GM18508 (cell line): Measurements from ENCODE around the gene EPHX1.
"Not testable (repeated sequence)": the region's sequence is repeated elsewhere in the genome, so short reads cannot be mapped to it uniquely, and the experiment has no call there.

Source experiments
- ATAC-seq: cut with Tn5 transposase; IDR thresholded peaks from one replicate; pipeline ENCODE4 v1.9.1; 2021; ENCODE audit warnings: moderate number of reproducible peaks; ENCODE audit not compliant: insufficient read depth, unreplicated experiment

The EPHX1 gene

DNA sequence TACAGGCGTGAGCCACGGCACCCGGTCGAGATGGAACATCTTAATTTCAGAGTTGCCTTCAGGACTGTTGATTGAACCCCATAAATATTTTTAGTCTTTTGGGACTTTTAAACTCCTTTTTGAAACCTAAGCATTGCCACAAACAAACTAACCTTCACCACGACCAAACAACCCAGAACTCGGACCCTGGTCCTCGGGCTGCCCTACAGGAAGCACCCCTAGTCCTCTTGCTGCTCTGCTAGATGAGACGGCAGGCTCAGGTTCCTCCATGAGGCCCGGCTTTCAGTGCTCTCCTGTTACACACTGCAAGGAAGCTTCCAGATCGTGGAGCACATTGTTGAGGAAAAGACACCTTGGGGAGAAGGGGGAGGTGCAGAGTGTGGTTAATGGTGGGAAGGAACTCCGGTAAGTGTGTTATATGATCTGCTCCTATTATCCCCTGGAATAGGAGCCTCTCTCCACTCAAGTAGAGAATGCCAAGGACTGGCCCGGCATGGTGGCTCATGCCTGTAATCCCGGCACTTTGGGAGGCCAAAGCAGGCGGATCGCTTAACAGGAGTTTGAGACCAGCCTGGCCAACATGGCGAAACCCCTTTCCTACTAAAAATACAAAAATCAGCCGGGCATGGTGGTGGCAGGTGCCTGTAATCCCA, 5.7 kb downstream of the EPHX1 start:
- no peak for ATAC-seq

DNA sequence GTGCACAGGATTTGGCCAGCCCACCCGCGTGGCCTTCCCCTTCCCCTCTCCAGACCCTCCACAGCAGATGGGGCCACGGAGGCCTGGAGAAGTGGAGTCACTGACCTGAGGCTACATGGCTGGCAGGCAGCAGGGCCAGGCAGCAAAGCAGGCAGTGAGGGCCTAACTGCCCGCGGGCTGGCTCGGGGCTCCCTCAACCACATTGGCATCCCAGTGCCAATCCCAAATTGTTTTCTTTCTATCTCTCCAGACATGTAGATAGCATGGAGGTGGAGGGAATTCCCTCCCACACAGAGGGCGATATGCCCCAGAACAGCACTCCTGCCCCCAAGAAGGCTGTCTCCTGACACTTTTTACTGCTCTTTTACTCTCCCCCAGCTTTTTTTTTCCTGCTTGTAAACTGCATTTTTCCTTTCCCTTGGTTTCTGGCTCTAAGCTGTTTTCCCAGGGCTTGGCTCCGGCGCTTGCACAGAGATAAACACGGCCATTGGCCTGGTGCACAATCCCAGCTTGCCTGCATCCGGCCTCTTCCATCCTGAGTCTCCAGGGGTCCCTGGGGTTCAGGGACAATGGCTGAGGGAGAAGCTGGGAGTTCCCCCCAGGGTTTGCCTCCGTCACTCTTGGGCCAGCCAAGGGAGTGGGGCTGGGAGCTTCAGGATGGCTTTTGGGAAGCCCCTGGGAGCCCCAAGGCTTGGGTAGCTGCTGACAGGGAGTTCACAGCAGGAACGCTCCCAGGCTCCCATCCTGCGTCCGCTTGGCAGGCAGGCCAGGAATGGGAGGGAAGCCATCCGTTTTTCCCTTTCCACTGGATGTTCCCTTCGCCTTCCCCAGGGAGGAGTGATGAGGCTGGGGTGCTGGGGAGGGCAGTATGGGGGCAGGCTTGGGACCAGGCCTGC, 7.0 kb downstream of the EPHX1 start:
- no peak for ATAC-seq

DNA sequence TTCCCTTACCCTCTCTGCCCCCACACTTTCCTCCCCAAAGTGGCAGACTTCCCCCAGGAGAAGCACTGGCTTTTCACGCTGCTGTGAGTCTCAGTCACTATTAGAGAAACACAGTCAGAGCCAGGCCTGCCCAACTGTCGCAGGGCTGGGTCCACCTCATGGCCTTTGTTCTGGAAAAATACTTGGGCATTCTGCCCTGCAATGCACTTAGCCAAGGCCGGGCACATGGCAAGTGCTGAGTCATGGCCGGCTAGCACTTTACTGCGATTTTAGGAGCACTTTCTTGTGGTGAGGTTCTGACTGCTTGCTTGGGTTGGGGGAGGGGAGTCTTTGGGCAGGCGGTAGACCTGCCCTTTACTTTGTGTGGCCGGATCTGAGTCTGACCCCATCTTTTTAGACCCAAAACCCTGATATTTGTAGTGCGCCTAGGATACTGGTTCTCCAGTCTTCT, 7.7 kb downstream of the EPHX1 start:
- no peak for ATAC-seq

DNA sequence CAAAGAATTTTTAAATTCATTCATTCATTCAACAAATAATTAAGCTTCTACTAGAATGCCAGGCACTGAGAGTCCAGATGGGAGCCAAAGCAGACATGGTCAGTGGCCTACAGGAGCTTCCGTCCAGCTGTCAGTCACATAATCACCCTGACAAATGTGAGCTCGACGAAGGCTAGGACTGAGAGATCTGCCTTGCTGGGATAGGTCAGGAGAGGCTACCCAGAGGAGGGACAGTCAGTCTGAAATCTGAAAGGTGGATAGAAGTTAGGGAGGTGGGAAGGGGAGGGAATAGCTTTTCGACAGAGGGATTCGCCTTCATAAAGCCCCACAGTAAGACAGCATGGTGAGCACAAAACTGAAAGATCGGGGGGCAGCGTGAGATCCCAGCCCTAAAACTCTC, 8.3 kb downstream of the EPHX1 start:
- no peak for ATAC-seq

DNA sequence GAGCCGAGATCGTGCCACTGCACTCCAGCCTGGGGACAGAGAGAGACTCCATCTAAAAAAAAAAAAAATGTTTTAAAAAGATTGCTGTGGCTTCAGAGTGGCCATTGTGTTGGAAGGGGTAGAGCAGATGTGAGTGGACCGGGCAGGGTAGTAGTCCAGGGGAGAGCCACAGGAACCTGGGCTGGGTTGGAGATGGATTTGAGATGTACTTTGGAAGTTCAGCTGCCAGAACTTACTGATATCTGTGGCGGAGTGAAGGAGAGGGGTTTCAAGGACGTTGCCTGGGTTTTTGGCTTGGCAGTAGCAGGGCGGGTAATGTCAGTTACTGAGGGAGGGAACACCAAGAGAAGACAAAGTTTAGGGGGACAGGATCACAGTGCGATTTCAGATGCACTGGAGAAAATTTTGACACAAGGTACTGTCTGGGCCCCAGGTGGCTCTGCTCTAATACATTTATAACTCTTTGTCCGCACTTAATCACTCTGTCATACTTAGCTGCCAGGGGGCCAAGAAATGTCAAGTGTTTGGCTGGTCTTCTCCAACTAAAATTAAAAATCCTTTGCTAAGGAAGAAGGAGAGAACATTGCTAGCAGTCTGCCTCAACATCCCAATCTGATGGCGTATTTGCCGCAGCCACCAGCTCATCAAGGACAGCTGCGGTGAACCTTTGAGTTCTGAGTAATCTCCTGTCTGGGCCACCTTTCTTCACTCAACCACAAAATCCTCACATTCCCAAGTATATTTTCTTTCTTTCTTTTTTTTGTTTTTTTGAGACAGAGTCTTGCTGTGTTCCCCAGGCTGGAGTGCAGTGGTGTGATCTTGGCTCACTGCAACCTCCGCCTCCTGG, 9.6 kb downstream of the EPHX1 start:
- no peak for ATAC-seq

DNA sequence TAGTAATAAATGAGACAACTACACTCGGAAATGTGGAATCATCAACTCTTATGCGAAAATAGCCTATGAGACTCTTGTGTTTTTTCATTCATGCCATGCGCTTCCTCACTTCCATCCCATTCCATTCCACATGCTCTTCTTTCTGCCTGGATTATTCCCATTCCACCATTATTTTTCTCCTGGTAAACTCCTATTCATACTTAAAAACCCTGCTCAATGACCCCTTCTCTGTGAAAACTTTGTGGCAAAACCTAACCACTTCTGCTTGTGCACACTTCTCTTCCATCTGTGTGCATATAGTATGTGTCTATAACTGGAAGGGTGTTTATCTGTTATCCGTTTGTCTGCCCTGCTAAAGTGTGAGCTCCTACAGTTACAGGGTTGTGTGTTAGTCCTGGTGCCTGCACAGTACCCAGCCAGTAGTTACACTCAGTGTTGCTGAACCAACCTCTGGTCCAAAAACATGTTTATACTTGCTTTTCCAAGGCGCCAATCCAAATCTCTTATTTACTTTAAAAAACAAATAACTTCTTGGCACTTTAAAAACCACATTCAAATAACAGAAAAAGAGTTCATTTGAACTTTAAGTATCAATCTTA, 10.7 kb downstream of the EPHX1 start:
- no peak for ATAC-seq

DNA sequence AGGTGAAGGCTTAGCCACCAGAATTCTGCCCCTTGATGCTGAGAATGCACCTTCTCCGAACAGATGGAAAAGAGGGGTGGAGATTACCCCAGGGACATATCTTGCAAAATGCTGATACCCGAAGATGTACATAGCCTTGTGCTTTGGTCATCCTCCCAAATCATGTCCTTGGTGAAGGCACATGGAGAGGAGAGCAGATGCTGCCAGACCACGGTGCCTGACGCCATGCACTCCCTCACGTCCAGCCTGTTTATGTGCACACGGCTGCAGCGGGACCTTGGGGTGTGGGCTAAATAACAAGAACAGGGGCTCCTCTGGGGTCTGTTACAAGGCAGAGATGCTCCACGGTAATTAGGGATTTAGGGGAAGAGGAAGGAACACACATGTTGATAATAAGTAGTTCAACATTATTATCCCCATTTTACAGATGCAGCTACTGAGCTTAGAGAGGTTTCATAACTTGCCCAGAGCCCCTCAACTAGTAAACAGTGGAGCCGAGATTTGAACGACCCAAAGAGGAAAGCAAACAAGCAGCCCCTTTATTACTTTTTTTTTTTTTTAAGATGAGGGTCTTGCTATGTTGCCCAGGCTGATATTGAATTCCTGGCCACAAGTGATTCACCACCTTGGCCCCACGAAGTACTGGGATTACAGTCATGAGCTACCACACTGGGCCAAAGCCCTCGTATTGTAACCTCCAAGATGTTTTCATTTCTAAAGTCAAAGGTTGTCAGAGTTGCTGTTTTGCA, 12.9 kb downstream of the EPHX1 start:
- ATAC-seq = no peak

DNA sequence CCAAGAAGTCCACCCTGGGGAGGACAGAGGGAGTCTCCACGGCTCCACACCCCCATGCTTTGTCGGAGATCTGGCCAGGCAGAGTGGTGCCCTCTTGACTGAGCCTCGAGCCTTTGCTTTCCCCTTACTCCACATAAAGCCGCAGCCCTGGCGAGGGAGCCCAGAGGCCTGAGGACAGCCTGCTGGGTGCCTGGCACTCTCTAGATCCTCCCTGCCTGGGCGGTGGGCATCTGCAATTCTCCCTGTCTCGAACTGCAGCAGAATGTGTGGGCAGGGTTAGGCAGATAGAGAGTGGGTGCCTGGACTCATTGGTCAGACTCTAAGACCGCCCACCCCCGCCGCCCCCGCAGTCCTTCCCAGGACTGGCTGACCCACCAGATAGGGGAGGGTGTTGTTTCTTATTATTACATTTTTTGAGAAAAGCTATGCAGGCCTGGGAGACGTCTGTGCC, 13.9 kb downstream of the EPHX1 start:
- no peak for ATAC-seq

DNA sequence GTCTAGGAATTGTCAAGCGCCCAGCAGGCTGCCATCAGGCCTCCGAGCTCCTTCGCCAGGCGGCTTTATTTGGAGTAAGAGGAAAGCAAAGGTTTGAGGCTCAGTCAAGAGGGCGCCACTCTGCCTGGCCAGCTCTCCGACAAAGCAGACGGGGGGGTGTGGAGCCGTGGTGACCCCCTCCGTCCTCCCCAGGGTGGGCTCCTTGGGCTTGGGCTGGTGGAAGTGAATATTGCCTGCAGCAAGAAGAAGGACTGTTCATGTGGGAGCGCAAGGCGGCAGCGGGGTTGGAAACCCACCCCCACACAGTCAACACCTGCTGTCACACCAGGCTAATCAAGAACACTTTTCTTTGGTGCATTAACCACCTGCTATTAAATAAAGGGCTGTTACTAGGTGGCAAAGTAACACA, 14.6 kb downstream of the EPHX1 start:
- ATAC-seq = no peak

DNA sequence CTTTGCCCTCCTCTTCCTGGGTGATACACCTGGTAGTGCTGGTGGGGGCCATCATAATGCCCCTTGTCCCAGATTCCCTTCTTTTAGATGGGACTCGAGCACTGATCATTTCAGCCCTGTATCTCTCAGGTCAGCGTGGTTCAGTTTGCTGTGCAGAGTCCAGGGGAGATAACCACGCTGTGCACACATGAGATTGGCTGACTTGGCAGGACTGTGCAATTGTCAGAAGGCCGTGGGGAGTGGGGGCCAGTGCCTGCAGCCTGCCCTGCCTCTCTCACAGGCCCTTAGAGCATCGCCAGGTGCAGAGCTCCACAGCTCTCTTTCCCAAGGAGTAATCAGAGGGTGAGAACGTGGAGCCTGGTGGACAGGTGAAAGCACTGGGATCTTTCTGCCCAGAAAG, 15.2 kb downstream of the EPHX1 start:
- no peak for ATAC-seq

DNA sequence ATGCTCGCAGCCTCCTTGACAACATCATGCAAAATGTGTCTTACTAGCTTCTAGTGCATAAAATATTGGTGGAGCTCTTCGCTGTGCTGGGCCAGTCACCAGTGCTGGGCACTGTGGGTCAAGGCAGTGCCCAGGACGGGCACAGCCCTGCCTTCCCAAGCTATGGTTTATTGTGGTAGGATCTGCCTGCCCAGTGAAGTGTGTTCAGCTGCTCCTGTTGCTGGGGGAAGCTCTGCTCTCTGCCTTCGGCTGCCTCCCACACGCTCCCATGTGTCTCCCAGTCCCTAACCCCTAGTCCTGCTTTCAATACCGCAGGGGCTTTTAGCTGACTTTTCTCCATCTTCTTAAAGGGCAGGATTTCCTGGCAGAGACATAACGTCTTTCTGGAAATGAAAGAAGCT, 15.7 kb downstream of the EPHX1 start:
- no peak for ATAC-seq

DNA sequence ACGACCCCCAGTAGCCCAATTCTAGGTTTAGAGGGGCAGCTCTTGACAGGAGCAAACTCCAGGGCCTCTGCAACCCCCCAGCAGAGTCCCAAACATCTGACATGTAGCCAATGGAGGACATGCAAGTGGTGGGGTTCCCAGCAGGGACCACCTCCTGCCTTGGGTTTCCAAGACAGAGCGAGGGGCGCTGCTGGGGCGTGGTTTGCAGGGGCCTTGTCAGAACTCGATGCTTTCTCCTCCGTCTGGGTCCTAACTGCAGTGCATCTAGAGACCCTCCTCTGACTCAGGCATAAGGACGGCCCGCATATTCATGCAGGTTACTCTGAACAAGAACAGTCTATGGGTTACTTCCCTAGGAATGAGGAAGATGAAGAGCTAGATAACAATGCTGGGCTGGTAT, 17.2 kb downstream of the EPHX1 start:
- ATAC-seq = no peak

DNA sequence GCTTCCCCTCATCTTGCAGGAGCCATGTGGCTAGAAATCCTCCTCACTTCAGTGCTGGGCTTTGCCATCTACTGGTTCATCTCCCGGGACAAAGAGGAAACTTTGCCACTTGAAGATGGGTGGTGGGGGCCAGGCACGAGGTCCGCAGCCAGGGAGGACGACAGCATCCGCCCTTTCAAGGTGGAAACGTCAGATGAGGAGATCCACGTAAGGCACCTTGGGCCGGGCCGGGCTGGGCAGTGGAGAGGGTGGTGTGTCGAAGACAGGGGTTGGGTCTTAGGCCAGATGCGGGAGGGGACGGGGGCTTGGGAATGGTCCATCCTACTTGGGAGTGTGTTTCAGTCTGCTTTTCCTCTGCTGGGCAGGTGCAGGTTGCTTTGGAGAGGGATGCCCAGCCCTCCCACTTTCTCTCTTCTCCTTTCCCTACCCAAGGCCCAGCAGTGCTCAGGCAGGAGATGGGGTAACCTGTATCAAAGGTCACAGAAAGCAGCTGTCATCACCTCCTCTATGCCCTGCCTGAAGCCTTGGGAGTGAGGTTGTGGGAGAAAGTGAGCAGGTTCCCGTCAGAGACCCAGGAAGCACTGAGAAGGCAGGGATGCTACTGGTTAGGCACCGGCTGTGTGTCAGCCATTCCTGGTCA, 18.9 kb downstream of the EPHX1 start:
- no peak for ATAC-seq

DNA sequence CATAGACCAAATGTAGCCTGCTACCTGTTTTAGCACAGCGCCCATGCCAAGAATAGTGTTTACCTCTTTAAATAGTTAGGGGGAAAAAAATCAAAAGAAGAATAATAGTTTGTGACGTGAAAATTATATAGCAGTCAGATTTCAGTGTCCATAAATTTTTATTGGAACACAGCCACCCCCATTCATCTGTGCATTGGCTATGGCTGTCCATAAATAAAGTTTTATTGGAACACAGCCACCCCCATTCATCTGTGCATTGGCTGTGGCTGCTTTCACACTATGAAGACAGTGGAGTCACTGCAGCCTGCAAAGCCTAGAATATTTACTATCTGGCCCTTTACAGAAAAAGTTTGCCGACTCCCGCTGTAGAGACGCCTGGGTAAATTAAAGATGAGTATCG, 20.9 kb downstream of the EPHX1 start:
- no peak for ATAC-seq

DNA sequence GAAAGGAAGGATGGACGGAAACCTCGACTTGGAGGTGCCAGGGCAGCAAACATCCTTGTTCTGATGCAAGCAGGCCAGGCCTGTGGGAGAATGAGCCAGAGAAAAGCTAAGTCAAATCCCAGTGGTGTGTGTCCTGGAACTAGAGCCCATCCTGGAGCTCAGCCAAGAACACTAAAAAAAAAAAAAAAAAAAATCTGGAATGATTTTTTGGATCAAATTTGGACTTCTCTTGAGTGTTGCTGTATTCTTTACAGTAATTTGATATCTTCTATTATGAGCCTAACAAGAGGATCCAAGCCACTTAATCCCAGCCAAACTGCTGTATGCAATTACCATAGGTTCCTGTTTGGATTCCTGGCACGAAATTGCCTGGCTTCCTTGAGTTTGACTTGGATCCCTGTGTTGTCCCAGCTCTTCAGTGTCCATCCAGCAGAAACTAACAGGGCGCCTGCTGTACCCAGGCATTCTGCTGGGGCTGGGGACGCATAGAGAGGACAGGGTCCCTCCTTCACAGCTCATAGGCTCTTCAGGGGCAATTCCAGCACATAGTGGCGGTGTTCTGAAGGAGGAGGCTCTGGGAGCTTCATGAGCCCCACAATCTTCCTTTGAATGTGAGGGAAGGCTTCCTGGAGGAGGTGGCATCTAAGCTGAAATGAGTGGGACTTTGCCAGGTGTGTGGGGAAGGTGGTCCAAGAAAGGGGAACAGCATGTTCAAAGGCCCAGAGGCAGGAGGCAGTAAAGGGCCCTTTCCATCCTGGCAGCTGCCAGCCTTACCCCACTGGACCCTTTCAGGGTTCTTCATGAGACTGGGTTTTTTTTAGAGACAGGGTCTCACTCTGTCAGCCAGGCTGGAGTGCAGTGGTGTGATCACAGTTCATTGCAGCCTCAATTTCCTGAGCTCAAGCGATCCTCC, 24.7 kb downstream of the EPHX1 start:
- no peak for ATAC-seq

DNA sequence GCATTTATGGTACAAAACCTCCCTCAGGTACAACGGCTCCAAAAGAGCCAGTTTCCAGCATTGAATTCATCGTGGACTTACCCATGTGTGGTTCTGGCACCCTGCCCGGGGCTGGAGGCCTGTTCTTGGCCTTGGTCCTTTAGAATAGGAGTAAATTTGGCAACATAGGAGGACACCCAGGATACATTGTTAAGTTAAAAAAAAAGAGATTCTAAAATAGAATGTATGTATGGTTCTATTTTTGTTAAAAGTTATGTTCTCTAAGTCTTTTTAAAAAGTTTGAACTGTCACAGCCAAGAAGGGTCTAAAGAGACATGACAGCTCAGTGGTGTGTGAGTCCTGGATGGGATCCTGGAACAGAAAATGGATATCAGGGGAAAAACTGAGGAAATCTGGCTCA, 25.9 kb downstream of the EPHX1 start:
- no peak for ATAC-seq

DNA sequence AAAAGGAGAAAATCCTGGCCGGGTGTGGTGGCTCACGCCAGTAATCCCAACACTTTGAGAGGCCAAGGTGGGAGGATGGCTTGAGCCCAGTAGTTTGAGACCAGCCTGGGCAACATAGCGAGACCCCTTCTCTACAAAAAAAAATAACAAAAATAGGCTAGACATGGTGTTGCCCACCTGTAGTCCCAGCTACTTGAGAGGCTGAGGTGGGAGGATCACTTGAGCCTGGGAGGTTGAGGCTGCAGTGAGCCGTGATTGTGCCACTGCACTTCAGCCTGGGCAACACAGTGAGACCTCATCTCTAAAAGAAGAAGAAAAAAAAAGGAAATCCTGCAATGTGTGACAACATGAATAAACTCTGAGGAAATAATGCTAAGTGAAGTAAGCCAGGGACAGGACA, 26.4 kb downstream of the EPHX1 start:
- not testable (repeated sequence) for ATAC-seq

DNA sequence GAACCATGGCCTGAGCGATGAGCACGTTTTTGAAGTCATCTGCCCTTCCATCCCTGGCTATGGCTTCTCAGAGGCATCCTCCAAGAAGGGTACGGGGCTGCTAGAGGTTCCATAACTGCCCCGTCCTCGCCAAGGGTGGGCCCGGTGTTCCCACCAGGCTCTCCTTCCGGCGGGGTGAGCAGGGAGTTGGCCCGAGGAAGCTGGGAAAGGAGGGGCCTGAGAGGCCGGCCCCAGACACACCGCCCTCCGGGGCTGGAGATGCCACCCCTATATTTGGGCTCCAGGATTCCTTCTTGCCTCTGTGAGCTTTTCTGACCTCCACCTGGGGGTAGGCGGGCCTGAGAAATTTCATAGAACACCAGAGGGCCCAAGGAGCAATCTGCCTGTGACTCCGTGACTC, 28.9 kb downstream of the EPHX1 start:
- no peak for ATAC-seq
